GM12801 (cell line): ENCODE data around the gene PPP3R1.

ENCODE experiments used
- CTCF ChIP-seq: IDR thresholded peaks from one replicate; pipeline ENCODE4 v1.5.1; 2011; ENCODE audit warnings: control low read depth; ENCODE audit not compliant: insufficient read length; ENCODE audit errors: extremely low read depth

The PPP3R1 gene

GRCh38 chr2:68217729-68218128, 34.6 kb downstream of the PPP3R1 start:
- no peak for TF ChIP-seq CTCF

DNA sequence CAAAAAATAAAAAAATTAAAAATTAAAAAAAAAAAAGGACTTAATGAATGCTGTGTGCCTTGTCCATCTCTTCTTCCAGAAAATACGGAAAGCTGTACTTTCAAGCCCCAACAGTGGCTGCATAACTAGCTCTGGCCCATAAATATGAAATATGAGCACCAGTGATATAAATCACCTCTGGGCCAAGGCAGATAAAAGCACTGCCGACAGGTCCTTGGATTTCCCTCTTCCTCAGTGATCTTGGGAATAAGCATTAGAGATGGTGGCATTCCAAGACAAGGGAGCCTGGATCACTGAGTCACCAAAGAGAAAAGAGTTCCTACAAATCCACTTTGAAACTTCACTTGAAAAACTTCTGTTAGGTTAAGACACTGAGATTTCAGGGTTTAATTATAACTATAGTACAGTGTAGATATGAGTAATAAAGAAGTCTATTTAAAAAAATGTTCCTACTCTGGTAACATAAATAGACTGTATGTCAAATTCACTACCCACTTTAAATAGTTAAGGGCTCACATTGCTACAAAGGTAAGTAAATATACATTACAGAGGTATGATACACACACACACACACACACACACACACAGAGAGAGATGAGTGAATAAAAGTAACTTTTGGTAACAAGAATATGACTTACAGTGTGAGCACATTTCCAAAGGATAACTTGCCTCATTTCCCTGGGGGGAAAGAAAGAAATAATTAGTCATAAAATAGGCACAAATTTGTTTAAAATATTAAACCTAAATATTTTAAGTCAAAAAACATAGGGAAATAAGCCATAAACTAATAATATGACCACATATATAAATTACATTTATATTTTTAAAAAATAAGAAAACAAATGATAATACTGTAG, 35.6 kb downstream of the PPP3R1 start:
- TF ChIP-seq CTCF = no peak

- TF ChIP-seq CTCF = no peak
Observed at GRCh38 chr2:68214381-68214780, 38.0 kb downstream of the PPP3R1 start.

GRCh38 chr2:68206793-68207192, 45.5 kb downstream of the PPP3R1 start:
- TF ChIP-seq CTCF = no peak

DNA sequence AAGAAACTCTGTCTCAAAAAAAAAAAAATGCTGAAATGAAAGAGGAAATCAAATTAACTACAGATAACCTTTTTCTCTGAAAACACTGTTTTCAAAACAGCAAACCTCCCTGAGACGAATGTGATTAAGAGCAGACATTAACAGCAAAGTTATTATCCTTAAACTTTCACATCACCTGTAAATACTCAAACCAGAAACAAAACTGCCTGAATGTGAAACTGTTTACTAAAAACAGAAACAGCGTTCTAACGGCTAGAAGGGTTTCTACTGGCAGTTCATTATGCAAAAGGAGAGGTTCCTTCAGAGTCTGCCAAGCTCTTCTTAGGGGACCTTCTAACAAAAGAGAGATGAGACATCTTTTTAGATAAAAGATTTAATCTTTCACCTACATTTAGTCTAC, 48.7 kb downstream of the PPP3R1 start:
- no peak for TF ChIP-seq CTCF

GRCh38 chr2:68200157-68200787, 52.1 kb downstream of the PPP3R1 start:
- no peak for TF ChIP-seq CTCF

GRCh38 chr2:68196120-68196716, 56.1 kb downstream of the PPP3R1 start:
- no peak for TF ChIP-seq CTCF
